Ectodermal cell (in vitro differentiated cells): ENCODE measurements around the gene CFI.

ENCODE experiments used
- H3K27ac ChIP-seq: 2 replicates; pipeline ENCODE4 v1.7.0; 2013; ENCODE audit warnings: mild to moderate bottlenecking, low read depth, low read length; ENCODE audit not compliant: insufficient read depth, poor library complexity, severe bottlenecking
- H3K27me3 ChIP-seq: 2 replicates; pipeline ENCODE4 v1.7.0; 2013; ENCODE audit warnings: mild to moderate bottlenecking, low read length; ENCODE audit not compliant: insufficient read depth, control insufficient read depth, poor library complexity, severe bottlenecking
- H3K36me3 ChIP-seq: one replicate; pipeline ENCODE4 v1.7.0; 2013; ENCODE audit warnings: low read length; ENCODE audit not compliant: control insufficient read depth, insufficient read depth
- H3K4me1 ChIP-seq: one replicate; pipeline ENCODE4 v1.7.0; 2013; ENCODE audit warnings: low read length; ENCODE audit not compliant: control insufficient read depth, insufficient read depth
- H3K4me3 ChIP-seq: 2 replicates; pipeline ENCODE4 v1.7.0; 2013; ENCODE audit warnings: low read depth, low read length, control low read depth; ENCODE audit not compliant: insufficient read depth
- H3K9me3 ChIP-seq: 2 replicates; pipeline ENCODE4 v1.7.0; 2013; ENCODE audit warnings: mild to moderate bottlenecking, low read length, moderate library complexity; ENCODE audit not compliant: control insufficient read depth
- WGBS, 2 experiments: methylation state at CpG; one replicate each; pipeline ENCODE4 v1.1.7; 2013; ENCODE audit warnings: missing lambda C conversion rate in 2 of 2; 5-methylcytosine and 5-hydroxymethylcytosine counted together

The CFI gene

GRCh38 chr4:109719604-109720003, 82.2 kb downstream of the CFI start:
- Histone ChIP-seq H3K36me3 (peaks cover 4% of the 10 kb centered on the region), H3K4me3 (no peak overlapping the region), H3K27me3 (no peaks in the 10 kb centered on the region), H3K9me3 (no peaks in the 10 kb centered on the region), H3K27ac (no peak overlapping the region), H3K4me1 (no peaks in the 10 kb centered on the region)
- 98% methylated on average over 4 of the region's 4 CpGs; no CpG with 5 or more reads in 1 of the 2 experiments for WGBS, 2 experiments

GRCh38 chr4:109718759-109719158, 83.0 kb downstream of the CFI start:
- no peak overlapping the region for H3K4me3 ChIP-seq
- WGBS, 2 experiments, result 93 to 100% methylated on average over 1 of the region's 1 CpG
- no peaks in the 10 kb centered on the region for H3K27me3 ChIP-seq
- no peak overlapping the region for H3K27ac ChIP-seq
- H3K4me1 ChIP-seq, result no peaks in the 10 kb centered on the region
- H3K36me3 ChIP-seq, result peaks cover 4% of the 10 kb centered on the region
- no peaks in the 10 kb centered on the region for H3K9me3 ChIP-seq

GRCh38 chr4:109713500-109713899, 88.3 kb downstream of the CFI start:
- Histone ChIP-seq H3K4me1 (no peaks in the 10 kb centered on the region), H3K9me3 (no peaks in the 10 kb centered on the region), H3K4me3 (no peak overlapping the region), H3K27ac (no peak overlapping the region), H3K36me3 (peaks cover 4% of the 10 kb centered on the region), H3K27me3 (no peaks in the 10 kb centered on the region)
- 60 to 85% methylated on average over 1 to 2 of the region's 3 CpGs for WGBS, 2 experiments

GRCh38 chr4:109708990-109709389, 92.8 kb downstream of the CFI start:
- Histone ChIP-seq H3K27ac (no peak overlapping the region), H3K4me1 (no peaks in the 10 kb centered on the region), H3K4me3 (no peak overlapping the region), H3K36me3 (no peaks in the 10 kb centered on the region), H3K9me3 (no peaks in the 10 kb centered on the region), H3K27me3 (no peaks in the 10 kb centered on the region)
- WGBS, 2 experiments, result 94 to 100% methylated on average over 1 of the region's 1 CpG

GRCh38 chr4:109708435-109708834, 93.4 kb downstream of the CFI start:
- no peaks in the 10 kb centered on the region for H3K27me3 ChIP-seq
- no peaks in the 10 kb centered on the region for H3K36me3 ChIP-seq
- H3K4me1 ChIP-seq, result peaks cover 4% of the 10 kb centered on the region
- no peak overlapping the region for H3K27ac ChIP-seq
- no peak overlapping the region for H3K4me3 ChIP-seq
- 87 to 100% methylated on average over 2 of the region's 2 CpGs for WGBS, 2 experiments
- H3K9me3 ChIP-seq, result no peaks in the 10 kb centered on the region

GRCh38 chr4:109703664-109704361, 98.0 kb downstream of the CFI start:
- peaks cover 12% of the 10 kb centered on the region for H3K4me1 ChIP-seq
- peak overlapping the region; percentile 48 for H3K4me3 ChIP-seq
- no peak overlapping the region for H3K27ac ChIP-seq
- WGBS, 2 experiments, result 49 to 50% methylated on average over 11 of the region's 11 CpGs
- no peaks in the 10 kb centered on the region for H3K9me3 ChIP-seq
- H3K27me3 ChIP-seq, result no peaks in the 10 kb centered on the region
- H3K36me3 ChIP-seq, result no peaks in the 10 kb centered on the region

GRCh38 chr4:109702950-109703663, 98.7 kb downstream of the CFI start, which contains the start of gene CASP6:
CASP6 (minus strand) TSS chr4:109703445; CDS start chr4:109703395, 50 bp downstream.
- Histone ChIP-seq H3K9me3 (no peaks in the 10 kb centered on the region), H3K4me3 (peak within 1 kb of the TSS; percentile 48), H3K36me3 (no peaks in the 10 kb centered on the region), H3K27ac (peak within 1 kb of the TSS; percentile 91), H3K4me1 (peaks cover 12% of the 10 kb centered on the region), H3K27me3 (no peaks in the 10 kb centered on the region)
- WGBS, 2 experiments, result 0% methylated on average over 72 of the region's 72 CpGs

- 64 to 65% methylated on average over 21 of the region's 21 CpGs for WGBS, 2 experiments
- H3K27me3 ChIP-seq, result no peaks in the 10 kb centered on the region
- peak overlapping the region; percentile 48 for H3K4me3 ChIP-seq
Observed at GRCh38 chr4:109701566-109702410, 100.0 kb downstream of the CFI start.

GRCh38 chr4:109699553-109700225, 102.1 kb downstream of the CFI start:
- peaks cover 4% of the 10 kb centered on the region for H3K36me3 ChIP-seq
- 90 to 92% methylated on average over 8 of the region's 8 CpGs for WGBS, 2 experiments
- no peak overlapping the region for H3K4me3 ChIP-seq

More at GRCh38 chr4:109701566-109702410, 100.0 kb downstream of the CFI start:
- Histone ChIP-seq H3K36me3 (peaks cover 4% of the 10 kb centered on the region), H3K27ac (no peak overlapping the region), H3K9me3 (no peaks in the 10 kb centered on the region), H3K4me1 (peaks cover 12% of the 10 kb centered on the region)

More at GRCh38 chr4:109699553-109700225, 102.1 kb downstream of the CFI start:
- Histone ChIP-seq H3K27me3 (no peaks in the 10 kb centered on the region), H3K9me3 (no peaks in the 10 kb centered on the region), H3K4me1 (peaks cover 12% of the 10 kb centered on the region), H3K27ac (no peak overlapping the region)
